LNCaP clone FGC (cell line): ENCODE data around the gene HIVEP2.

Experiments used
- DNase-seq: peaks from one replicate; pipeline ENCODE4 v3.0.0-alpha.2; 2011; ENCODE audit warnings: low read depth
- H3K4me3 ChIP-seq: 2 replicates; pipeline ENCODE4 v1.5.1; 2011; ENCODE audit warnings: mild to moderate bottlenecking, low read depth, low read length, control low read depth
- TF ChIP-seq, protein P1 (sequence below): IDR thresholded peaks from 2 replicates; pipeline ENCODE4 v1.5.1; 2012; ENCODE audit warnings: mild to moderate bottlenecking; ENCODE audit not compliant: control insufficient read depth, insufficient read depth; ENCODE audit errors: extremely low read depth

The HIVEP2 gene

DNA sequence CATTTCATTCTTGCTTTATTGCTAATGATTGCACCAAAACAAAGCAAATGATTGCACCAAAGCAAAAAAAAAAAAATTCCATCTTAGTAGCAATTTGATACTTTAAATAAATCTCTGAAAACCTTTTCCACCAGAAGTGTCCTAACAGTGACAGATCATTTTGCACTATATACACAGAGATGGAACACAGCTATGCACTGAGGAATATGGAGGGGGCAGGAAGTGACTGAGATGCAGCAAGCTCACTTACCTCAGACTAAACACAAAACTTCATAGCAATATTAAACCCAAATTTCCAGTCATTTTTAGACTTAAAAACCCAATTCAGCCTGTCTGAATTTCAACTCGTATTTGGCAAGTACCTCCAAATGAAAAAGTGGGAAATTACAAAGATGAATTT is 41.2 kb downstream of the HIVEP2 start:
- TF ChIP-seq, protein P1, sequence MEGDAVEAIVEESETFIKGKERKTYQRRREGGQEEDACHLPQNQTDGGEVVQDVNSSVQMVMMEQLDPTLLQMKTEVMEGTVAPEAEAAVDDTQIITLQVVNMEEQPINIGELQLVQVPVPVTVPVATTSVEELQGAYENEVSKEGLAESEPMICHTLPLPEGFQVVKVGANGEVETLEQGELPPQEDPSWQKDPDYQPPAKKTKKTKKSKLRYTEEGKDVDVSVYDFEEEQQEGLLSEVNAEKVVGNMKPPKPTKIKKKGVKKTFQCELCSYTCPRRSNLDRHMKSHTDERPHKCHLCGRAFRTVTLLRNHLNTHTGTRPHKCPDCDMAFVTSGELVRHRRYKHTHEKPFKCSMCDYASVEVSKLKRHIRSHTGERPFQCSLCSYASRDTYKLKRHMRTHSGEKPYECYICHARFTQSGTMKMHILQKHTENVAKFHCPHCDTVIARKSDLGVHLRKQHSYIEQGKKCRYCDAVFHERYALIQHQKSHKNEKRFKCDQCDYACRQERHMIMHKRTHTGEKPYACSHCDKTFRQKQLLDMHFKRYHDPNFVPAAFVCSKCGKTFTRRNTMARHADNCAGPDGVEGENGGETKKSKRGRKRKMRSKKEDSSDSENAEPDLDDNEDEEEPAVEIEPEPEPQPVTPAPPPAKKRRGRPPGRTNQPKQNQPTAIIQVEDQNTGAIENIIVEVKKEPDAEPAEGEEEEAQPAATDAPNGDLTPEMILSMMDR: no peak
- DNase-seq: no peak
- H3K4me3 ChIP-seq: no peak overlapping the region

DNA sequence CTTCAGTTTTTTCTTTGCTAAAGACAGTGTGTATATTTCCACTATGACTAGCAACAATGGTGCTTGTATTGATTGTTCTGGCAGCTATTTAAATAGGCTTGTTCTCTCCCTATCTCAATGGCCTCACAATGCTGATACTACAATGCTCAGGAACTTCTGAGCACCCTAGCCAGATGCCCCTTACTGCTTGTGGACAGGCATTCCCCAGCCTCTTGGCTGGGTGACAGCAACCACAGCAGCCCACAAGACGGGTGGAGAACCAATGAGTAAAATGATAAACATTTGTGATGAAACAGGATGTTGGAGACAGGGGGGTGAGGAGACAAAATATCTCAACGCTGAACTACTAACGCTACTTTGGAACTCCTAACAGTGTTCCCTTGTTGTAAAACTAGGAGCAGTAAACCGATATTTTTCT is 42.3 kb downstream of the HIVEP2 start:
- no peak overlapping the region for H3K4me3 ChIP-seq
- TF ChIP-seq, protein P1: no peak

GRCh38 chr6:142901611-142902010 is 43.4 kb downstream of the HIVEP2 start:
- H3K4me3 ChIP-seq: no peak overlapping the region
- TF ChIP-seq, protein P1: no peak
- no peak for DNase-seq

More for the DNA sequence above, 42.3 kb downstream of the HIVEP2 start:
- DNase-seq: no peak

GRCh38 chr6:142900227-142900971 is 44.6 kb downstream of the HIVEP2 start:
- TF ChIP-seq, protein P1: no peak
- no peak for DNase-seq
- H3K4me3 ChIP-seq: no peak overlapping the region

- TF ChIP-seq, protein P1: no peak
- DNase-seq: no peak
- no peak overlapping the region for H3K4me3 ChIP-seq
Observed at GRCh38 chr6:142898927-142899895, 45.8 kb downstream of the HIVEP2 start.

DNA sequence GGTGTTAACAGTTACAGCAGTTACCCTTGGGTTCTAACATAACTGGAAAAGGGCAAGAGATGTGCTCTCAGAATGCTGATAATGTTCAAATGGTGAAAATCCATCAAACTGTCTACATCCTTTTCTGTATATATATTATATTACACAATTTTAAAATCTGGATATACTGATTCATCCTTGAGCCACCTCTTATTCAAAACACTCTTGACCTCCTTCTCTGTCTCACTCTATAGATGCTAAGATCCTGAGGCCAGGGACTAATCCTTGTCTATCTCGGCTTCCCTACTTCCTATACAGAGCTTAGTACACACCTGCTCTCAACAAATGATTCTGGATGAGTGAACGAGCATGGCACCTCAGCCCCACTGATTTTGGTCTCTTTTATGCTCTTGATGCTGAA is 47.3 kb downstream of the HIVEP2 start:
- DNase-seq: no peak
- H3K4me3 ChIP-seq: no peak overlapping the region
- TF ChIP-seq, protein P1: no peak
